Neural progenitor cell (in vitro differentiated cells): ENCODE measurements around the gene RSPH10B2.

Source experiments
- CTCF ChIP-seq: fragments of 200-600 bp; sonication (generic); IDR thresholded peaks from 2 replicates; pipeline ENCODE4 v1.5.1; 2017; ENCODE audit warnings: antibody characterized with exemption, mild to moderate bottlenecking
- EZH2 ChIP-seq: fragments of 200-600 bp; sonication (generic); IDR thresholded peaks from 2 replicates; pipeline ENCODE4 v1.6.1; 2017; ENCODE audit warnings: antibody characterized with exemption, mild to moderate bottlenecking, moderate library complexity
- EZH2phosphoT487 ChIP-seq: fragments of 200-600 bp; sonication (generic); IDR thresholded peaks from 2 replicates; pipeline ENCODE4 v1.6.1; 2017; ENCODE audit warnings: antibody characterized with exemption

DNA sequence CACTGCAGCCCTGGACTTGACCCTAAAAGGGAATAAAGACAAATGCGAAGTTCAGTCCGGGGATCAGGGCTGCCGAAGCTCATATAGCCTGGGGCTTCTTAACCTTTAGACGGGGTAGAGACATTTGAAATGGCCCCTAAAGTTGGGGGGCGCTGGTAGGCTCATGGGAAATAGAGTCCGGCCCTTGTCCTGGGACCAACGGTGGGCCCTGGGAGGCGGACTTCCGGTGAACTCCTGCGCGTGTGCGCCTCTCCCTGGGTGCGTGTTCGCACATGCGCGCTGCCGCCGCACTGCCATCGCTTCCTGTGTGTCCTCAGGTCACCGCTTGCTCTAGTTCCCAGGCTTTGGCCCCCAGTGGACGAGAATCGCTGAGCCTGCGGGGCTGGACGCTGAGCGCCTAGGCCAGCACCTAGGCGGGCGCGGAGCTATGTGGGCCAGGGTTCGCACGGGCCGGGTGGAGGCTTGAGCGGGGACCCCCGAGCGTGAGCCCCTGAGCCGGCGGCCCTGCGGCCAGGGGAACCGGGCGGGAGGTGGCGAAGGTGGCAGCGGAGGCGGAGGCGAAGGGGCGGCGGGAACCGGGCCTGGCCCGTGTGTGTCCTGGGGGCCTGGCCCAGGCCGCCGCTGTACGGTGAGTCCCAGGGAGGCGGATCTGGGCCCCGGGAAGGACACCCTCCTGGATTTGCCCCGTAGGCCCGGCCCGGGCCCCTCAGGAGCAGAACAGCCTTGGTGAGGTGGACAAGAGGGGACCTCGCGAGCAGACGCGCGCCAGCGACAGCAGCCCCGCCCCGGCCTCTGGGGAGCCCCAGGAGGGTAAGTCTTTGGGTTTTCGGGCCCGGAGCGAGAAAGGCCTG is 24.2 kb upstream of the RSPH10B2 start:
- TF ChIP-seq EZH2: no peak
- no peak for TF ChIP-seq CTCF
- TF ChIP-seq EZH2phosphoT487: no peak
